H1 (cell line): Measurements from ENCODE around the gene TYRP1. TPM values are rescaled to one million over a fixed set of nuclear protein-coding genes. Genes with fewer than 3 reads are reported as not detected.

Experiments
- CTCF ChIA-PET: fragments of 300-600 bp; sonication (Branson Sonifier 250); formaldehyde crosslinking; loops from one replicate; lab custom pipeline; 2021; ENCODE audit not compliant: partially characterized antibody; lab: Charles Lee
- POLR2A ChIA-PET: fragments of 300-600 bp; sonication (Branson Sonifier 250); formaldehyde crosslinking; loops from one replicate; lab custom pipeline; 2021; ENCODE audit warnings: inconsistent platforms; ENCODE audit not compliant: partially characterized antibody; lab: Charles Lee
- DNase-seq, 2 experiments: peaks; one replicate each; pipeline versions ENCODE4 v3.0.0 to v3.0.0-alpha.2; 2010 to 2022; ENCODE audit warnings: low spot score in 2 of 2, low read depth in 1 of 2, mixed read lengths in 1 of 2
- FAIRE-seq: peaks from 2 replicates; lab custom pipeline; 2011; peaks lifted over from hg19 to GRCh38; lab: Jason Lieb, UNC
- H2AFZ ChIP-seq: 2 replicates; pipeline ENCODE4 v1.8.1; 2012; ENCODE audit warnings: low read length, inconsistent platforms
- H2AK5ac ChIP-seq: 2 replicates; pipeline ENCODE4 v1.6.1; 2013; ENCODE audit warnings: low read depth, low read length
- H2BK120ac ChIP-seq: replicated peaks from 2 replicates; pipeline ENCODE3; 2013; ENCODE audit warnings: low read depth, low read length, inconsistent platforms
- H2BK12ac ChIP-seq: 2 replicates; pipeline ENCODE4 v1.6.1; 2013; ENCODE audit warnings: low read depth, low read length
- H2BK15ac ChIP-seq: 2 replicates; pipeline ENCODE4 v1.6.1; 2013; ENCODE audit warnings: low read length
- H2BK20ac ChIP-seq: 2 replicates; pipeline ENCODE4 v1.6.1; 2013; ENCODE audit warnings: low read length
- H2BK5ac ChIP-seq: 2 replicates; pipeline ENCODE4 v1.6.1; 2013; ENCODE audit warnings: low read depth, low read length
- H3K14ac ChIP-seq: 2 replicates; pipeline ENCODE4 v1.6.1; 2013; ENCODE audit warnings: inconsistent platforms; ENCODE audit not compliant: insufficient read length
- H3K18ac ChIP-seq: 2 replicates; pipeline ENCODE4 v1.6.1; 2013; ENCODE audit warnings: low read length; ENCODE audit errors: extremely low read depth
- H3K23ac ChIP-seq: 2 replicates; pipeline ENCODE4 v1.6.1; 2013; ENCODE audit warnings: inconsistent platforms; ENCODE audit not compliant: insufficient read length
- H3K23me2 ChIP-seq: 2 replicates; pipeline ENCODE4 v1.6.1; 2013; ENCODE audit warnings: low read depth, low read length
- H3K27ac ChIP-seq: 2 replicates; pipeline ENCODE4 v1.6.1; 2011; ENCODE audit warnings: low read depth, low read length, inconsistent platforms
- H3K27me3 ChIP-seq, 4 experiments: replicated peaks in 1 of 4; 1 replicate in 1 of 4; 2 replicates in 3 of 4; pipeline versions ENCODE4 v1.6.1 to v1.8.1; 2011 to 2013; ENCODE audit warnings: low read length in 3 of 4, mild to moderate bottlenecking in 3 of 4, inconsistent platforms in 2 of 4, mixed read lengths in 2 of 4, moderate library complexity in 1 of 4; ENCODE audit not compliant: control insufficient read depth in 3 of 4, insufficient read depth in 3 of 4; ENCODE audit errors: extremely low read depth in 1 of 4
- H3K36me3 ChIP-seq, 4 experiments: 2 replicates each; pipeline versions ENCODE4 v1.6.1 to v1.8.1; 2011 to 2013; ENCODE audit warnings: mild to moderate bottlenecking in 4 of 4, low read length in 3 of 4, moderate library complexity in 2 of 4, control low read depth in 1 of 4, inconsistent platforms in 1 of 4; ENCODE audit not compliant: insufficient read depth in 4 of 4, control insufficient read depth in 2 of 4
- H3K4ac ChIP-seq: replicated peaks from 2 replicates; pipeline ENCODE3; 2013; ENCODE audit warnings: low read length, low read depth, mixed read lengths, inconsistent platforms; ENCODE audit not compliant: insufficient read length
- H3K4me1 ChIP-seq, 4 experiments: replicated peaks in 1 of 4; 1 replicate in 1 of 4; 2 replicates in 3 of 4; pipeline versions ENCODE4 v1.6.1 to v1.8.1; 2011 to 2013; ENCODE audit warnings: low read length in 3 of 4, inconsistent platforms in 2 of 4, mixed read lengths in 1 of 4; ENCODE audit not compliant: insufficient read depth in 4 of 4, control insufficient read depth in 3 of 4
- H3K4me2 ChIP-seq, 2 experiments: 2 replicates each; pipeline versions ENCODE4 v1.6.1 to v1.8.1; 2011 to 2013; ENCODE audit warnings: low read depth in 2 of 2, low read length in 2 of 2, control low read depth in 1 of 2, inconsistent platforms in 1 of 2, mild to moderate bottlenecking in 1 of 2; ENCODE audit not compliant: insufficient read depth in 1 of 2
- H3K4me3 ChIP-seq, 4 experiments: fragments of 200-600, 300-600 bp in 1 of 4; sonication (generic), shearing (Covaris generic), sonication (Bioruptor Twin) in 1 of 4; 2 replicates each; pipeline versions ENCODE4 v1.5.1 to v1.8.1; 2011 to 2016; ENCODE audit warnings: low read length in 4 of 4, low read depth in 3 of 4, control low read depth in 2 of 4, inconsistent platforms in 2 of 4, mild to moderate bottlenecking in 2 of 4, mixed read lengths in 1 of 4, moderate library complexity in 1 of 4; ENCODE audit not compliant: insufficient read depth in 2 of 4; ENCODE audit errors: extremely low read depth in 1 of 4
- H3K56ac ChIP-seq: replicated peaks from 2 replicates; pipeline ENCODE3; 2013; ENCODE audit warnings: low read depth, mild to moderate bottlenecking, mixed read lengths, low read length, inconsistent platforms; ENCODE audit not compliant: insufficient read length
- H3K79me1 ChIP-seq: 2 replicates; pipeline ENCODE4 v1.6.1; 2013; ENCODE audit warnings: low read depth, low read length, control low read depth
- H3K79me2 ChIP-seq, 2 experiments: 2 replicates each; pipeline versions ENCODE4 v1.6.1 to v1.8.1; 2012 to 2013; ENCODE audit warnings: low read length in 2 of 2, mild to moderate bottlenecking in 2 of 2, inconsistent platforms in 1 of 2; ENCODE audit not compliant: insufficient read depth in 2 of 2, control insufficient read depth in 1 of 2
- H3K9ac ChIP-seq, 4 experiments: replicated peaks in 1 of 4; 1 replicate in 1 of 4; 2 replicates in 3 of 4; pipeline versions ENCODE4 v1.6.1 to v1.8.1; 2011 to 2013; ENCODE audit warnings: low read depth in 3 of 4, low read length in 3 of 4, control low read depth in 2 of 4, mild to moderate bottlenecking in 2 of 4, moderate library complexity in 2 of 4, inconsistent platforms in 1 of 4; ENCODE audit errors: extremely low read depth in 1 of 4
- H3K9me3 ChIP-seq, 2 experiments: 2 replicates each; pipeline versions ENCODE4 v1.6.1 to v1.8.1; 2012 to 2013; ENCODE audit warnings: mild to moderate bottlenecking in 2 of 2, moderate library complexity in 2 of 2, control low read depth in 1 of 2, inconsistent platforms in 1 of 2, low read depth in 1 of 2, low read length in 1 of 2, mixed read lengths in 1 of 2; ENCODE audit not compliant: insufficient read depth in 2 of 2
- H4K20me1 ChIP-seq, 2 experiments: replicated peaks in 1 of 2; 2 replicates each; pipeline versions ENCODE3 to v1.8.1; 2011 to 2013; ENCODE audit warnings: inconsistent platforms in 2 of 2, low read length in 2 of 2, mild to moderate bottlenecking in 1 of 2; ENCODE audit not compliant: insufficient read depth in 2 of 2, control insufficient read depth in 1 of 2
- H4K5ac ChIP-seq: 2 replicates; pipeline ENCODE4 v1.6.1; 2013; ENCODE audit warnings: low read length, low read depth, mixed read lengths, inconsistent platforms; ENCODE audit not compliant: insufficient read length
- H4K8ac ChIP-seq: 2 replicates; pipeline ENCODE4 v1.8.0; 2013; ENCODE audit warnings: mild to moderate bottlenecking, moderate library complexity, low read length, inconsistent platforms; ENCODE audit not compliant: insufficient read depth; ENCODE audit errors: extremely low read depth
- H4K91ac ChIP-seq: replicated peaks from 2 replicates; pipeline ENCODE3; 2013; ENCODE audit warnings: low read length, mixed read lengths, inconsistent platforms; ENCODE audit not compliant: insufficient read length
- BACH1 ChIP-seq: IDR thresholded peaks from 2 replicates; pipeline ENCODE4 v1.6.1; 2012; ENCODE audit warnings: low read length, improper control_type of control experiment
- CBX5 ChIP-seq: fragments of 300-800, 300-1000 bp; sonication (generic); IDR thresholded peaks from 2 replicates; pipeline ENCODE4 v1.7.1; 2016; ENCODE audit warnings: antibody characterized with exemption, low read length, low read depth
- EGR1 ChIP-seq: IDR thresholded peaks from 2 replicates; pipeline ENCODE4 v1.6.1; 2011; ENCODE audit warnings: low read depth, low read length, borderline replicate concordance
- EP300 ChIP-seq, 2 experiments: IDR thresholded peaks; 1 replicate in 1 of 2; 2 replicates in 1 of 2; pipeline ENCODE4 v1.6.1; 2011 to 2012; ENCODE audit warnings: low read depth in 2 of 2, low read length in 2 of 2, mild to moderate bottlenecking in 2 of 2, borderline replicate concordance in 1 of 2, inconsistent platforms in 1 of 2, moderate library complexity in 1 of 2
- PHF8 ChIP-seq: fragments of 200-600 bp; sonication (generic); conservative IDR thresholded peaks from 2 replicates; pipeline ENCODE4 v1.7.1; 2012; ENCODE audit warnings: low read depth, mild to moderate bottlenecking, inconsistent platforms, low read length, moderate library complexity
- POLR2AphosphoS5 ChIP-seq: IDR thresholded peaks from 2 replicates; pipeline ENCODE4 v1.6.1; 2011; ENCODE audit warnings: low read depth, low read length
- SIN3A ChIP-seq, 2 experiments: IDR thresholded peaks in 1 of 2; conservative IDR thresholded peaks in 1 of 2; 2 replicates each; pipeline ENCODE4 v1.6.1; 2011 to 2012; ENCODE audit warnings: low read length in 2 of 2, improper control_type of control experiment in 1 of 2, low read depth in 1 of 2, mild to moderate bottlenecking in 1 of 2
- SP2 ChIP-seq: IDR thresholded peaks from 2 replicates; pipeline ENCODE4 v1.6.1; 2012; ENCODE audit warnings: mild to moderate bottlenecking, low read length, inconsistent platforms
- TAF1 ChIP-seq: IDR thresholded peaks from 2 replicates; pipeline ENCODE4 v1.6.1; 2011; ENCODE audit warnings: mild to moderate bottlenecking, low read depth, low read length
- TEAD4 ChIP-seq: IDR thresholded peaks from 2 replicates; pipeline ENCODE4 v1.6.1; 2012; ENCODE audit warnings: low read depth, low read length, inconsistent platforms, mixed read lengths
- WGBS, 2 experiments: shearing (Covaris generic) in 1 of 2; methylation state at CpG; one replicate each; pipeline versions ENCODE4 v1.1.6 to v1.1.7; 2013 to 2015; ENCODE audit warnings: low lambda C conversion rate in 2 of 2, mixed read lengths in 2 of 2, inconsistent platforms in 1 of 2, low coverage in 1 of 2, missing lambda C conversion rate in 1 of 2; ENCODE audit not compliant: insufficient replicate concordance in 2 of 2, insufficient coverage in 1 of 2, insufficient read length in 1 of 2; ENCODE audit errors: extremely low coverage in 1 of 2, missing lambda C conversion rate in 1 of 2; 5-methylcytosine and 5-hydroxymethylcytosine counted together
- polyA plus RNA-seq, 7 experiments: library from polyadenylated mRNA; depleted of rRNA in 3 of 7; stranded (reverse) in 5 of 7; unstranded in 2 of 7; fragments of >200 nt in 5 of 7; fragments of 200-250 nt in 2 of 7; gene quantifications; 1 replicate in 5 of 7; 2 replicates in 1 of 7; 4 replicates in 1 of 7; pipeline versions ENCODE4 v1.2.1 to v1.2.3, GENCODE V29; 2011 to 2013; ENCODE audit warnings: missing spikeins in 2 of 7, mixed read lengths in 2 of 7
- total RNA-seq: library from RNA; stranded (reverse); fragmentation: NEBNext Ultra II Directional; extraction: Animal tissue kit (Norgen Biotek cat#: 25700); gene quantifications from 2 replicates; pipeline ENCODE4 v1.2.1, GENCODE V29; 2021

TYRP1 gene
- total and polyA plus RNA-seq, 2 of the 8 experiments (the other 6 are each of a cell fraction or from before 2014, with no cell fraction given), result 0.15 TPM; not detected in 1

DNA sequence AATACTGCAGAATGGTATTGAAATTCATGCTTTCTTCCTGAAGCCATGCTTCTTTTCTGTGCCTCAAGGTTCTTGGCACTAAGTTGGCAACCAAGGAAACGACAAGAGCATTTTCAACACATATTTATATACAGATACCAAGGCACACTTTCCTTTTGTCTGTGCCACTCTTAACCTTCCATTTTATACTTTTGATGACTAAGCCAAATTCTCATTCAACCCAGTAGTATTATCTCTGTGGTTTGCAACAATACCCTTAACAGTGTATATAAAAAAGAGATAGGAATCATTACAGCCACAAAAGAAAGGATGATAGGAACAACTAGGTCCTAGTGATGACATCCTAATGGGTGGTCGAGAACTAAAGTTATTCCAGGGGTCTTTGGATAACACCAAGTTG is 36.0 kb upstream of the TYRP1 start:
- H2BK12ac ChIP-seq, result no peak overlapping the region
- H2AFZ ChIP-seq, result no peak overlapping the region
- H2AK5ac ChIP-seq, result no peak overlapping the region
- FAIRE-seq, result no peak
- H3K4me1 ChIP-seq, result no peaks in the 10 kb centered on the region
- H3K23me2 ChIP-seq, result no peaks in the 10 kb centered on the region
- peaks cover 10 to 16% of the 10 kb centered on the region in 2 experiments for H3K9me3 ChIP-seq
- ChIA-PET CTCF (interaction anchor here (1.3 kb wide), 1 partner anchor 10 kb away, joined by 4 read pairs; no protein-coding TSS in a partner anchor), POLR2A (no interaction called here)
- no peaks in the 10 kb centered on the region for H3K27me3 ChIP-seq
- H4K20me1 ChIP-seq, result no peaks in the 10 kb centered on the region
- no peak overlapping the region for H2BK20ac ChIP-seq
- no peak overlapping the region for H3K18ac ChIP-seq
- DNase-seq, result no peak
- no peaks in the 10 kb centered on the region for H3K79me2 ChIP-seq
- no peak overlapping the region for H3K4me3 ChIP-seq
- H2BK15ac ChIP-seq, result no peak overlapping the region
- H3K4me2 ChIP-seq, result no peak overlapping the region
- H3K79me1 ChIP-seq, result no peaks in the 10 kb centered on the region
- H2BK5ac ChIP-seq, result no peak overlapping the region
- H2BK120ac ChIP-seq, result no peak overlapping the region
- no peak overlapping the region for H3K9ac ChIP-seq
- H3K4ac ChIP-seq, result no peak overlapping the region
- no peak overlapping the region for H4K91ac ChIP-seq
- H3K27ac ChIP-seq, result no peak overlapping the region
- no peak overlapping the region for H3K23ac ChIP-seq
- H4K8ac ChIP-seq, result no peak overlapping the region
- H3K56ac ChIP-seq, result no peak overlapping the region
- no peak overlapping the region for H4K5ac ChIP-seq
- 83% methylated on average over 2 of the region's 2 CpGs; no CpG with 5 or more reads in 1 of the 2 experiments for WGBS, 2 experiments
- H3K36me3 ChIP-seq, result no peaks in the 10 kb centered on the region
- H3K14ac ChIP-seq, result no peak overlapping the region
- TF ChIP-seq EGR1 (no peak), BACH1 (no peak), TAF1 (no peak), POLR2AphosphoS5 (no peak), PHF8 (no peak), SP2 (no peak), TEAD4 (no peak), EP300 (IDR thresholded peaks at IDR 0.05; ENCODE audit: borderline replicate concordance in 1 of 2, low read depth in 2 of 2, low read length in 2 of 2) (no peak), CBX5 (no peak), SIN3A (conservative IDR thresholded peaks at IDR 0.05 in 1 of 2, IDR thresholded peaks at IDR 0.05 in 1 of 2; ENCODE audit: low read depth in 1 of 2, low read length in 2 of 2) (no peak)
